T-helper 2 cell (primary cell): ENCODE data around the gene MRPL36.
"Not testable (repeated sequence)": the region's sequence is repeated elsewhere in the genome, so short reads cannot be mapped to it uniquely, and the experiment has no call there.

Experiments used
- DNase-seq, 5 experiments: peaks; one replicate each; pipeline versions ENCODE4 v3.0.0 to v3.0.0-alpha.2; 2012 to 2022
- total RNA-seq, 2 donors: gene quantifications; one replicate each; lab custom pipeline; 2026; lab: John Stamatoyannopoulos, UW

Gene MRPL36
- 5.5 to 5.6 reads per million in 2 donors for total RNA-seq

GRCh38 chr5:1799602-1800471 is at the start of gene MRPL36:
MRPL36 (minus strand) TSS chr5:1799837; CDS start chr5:1798935, 902 bp downstream.
- DNase-seq: peak; percentile 79 to 95 (median 90)

GRCh38 chr5:1847611-1848010 is 48.0 kb upstream of the MRPL36 start:
- DNase-seq: no peak

- no peak for DNase-seq
These were observed 47.4 kb upstream of the MRPL36 start for GRCh38 chr5:1847056-1847455.

- DNase-seq: no peak
These were observed 46.9 kb upstream of the MRPL36 start for GRCh38 chr5:1846583-1846982.

- no peak for DNase-seq
These were observed 46.1 kb upstream of the MRPL36 start for GRCh38 chr5:1845696-1846095.

GRCh38 chr5:1844708-1845436 is 45.2 kb upstream of the MRPL36 start:
- no peak for DNase-seq

- not testable (repeated sequence) for DNase-seq
These were observed 44.1 kb upstream of the MRPL36 start for GRCh38 chr5:1843761-1844160.

- DNase-seq: no peak
These were observed 42.6 kb upstream of the MRPL36 start for GRCh38 chr5:1842004-1842819.

GRCh38 chr5:1840741-1841521 is 41.3 kb upstream of the MRPL36 start:
- no peak for DNase-seq

- no peak for DNase-seq
These were observed 40.5 kb upstream of the MRPL36 start for GRCh38 chr5:1840071-1840547.

- no peak for DNase-seq
These were observed 38.4 kb upstream of the MRPL36 start for GRCh38 chr5:1838013-1838412.

- no peak for DNase-seq
These were observed 37.5 kb upstream of the MRPL36 start for GRCh38 chr5:1836891-1837880.

- no peak for DNase-seq
These were observed 36.7 kb upstream of the MRPL36 start for GRCh38 chr5:1836176-1836890.

GRCh38 chr5:1835431-1835830 is 35.8 kb upstream of the MRPL36 start:
- DNase-seq: no peak

- DNase-seq: no peak
These were observed 35.2 kb upstream of the MRPL36 start for GRCh38 chr5:1834721-1835429.

GRCh38 chr5:1834022-1834551 is 34.5 kb upstream of the MRPL36 start:
- DNase-seq: no peak

- DNase-seq: no peak
These were observed 33.8 kb upstream of the MRPL36 start for GRCh38 chr5:1833264-1834021.
